GM21529 (cell line): Measurements from ENCODE around the gene VPS8.

Source experiments
- ATAC-seq: cut with Tn5 transposase; IDR thresholded peaks from one replicate; pipeline ENCODE4 v1.9.1; 2021; ENCODE audit not compliant: unreplicated experiment

Gene VPS8

DNA sequence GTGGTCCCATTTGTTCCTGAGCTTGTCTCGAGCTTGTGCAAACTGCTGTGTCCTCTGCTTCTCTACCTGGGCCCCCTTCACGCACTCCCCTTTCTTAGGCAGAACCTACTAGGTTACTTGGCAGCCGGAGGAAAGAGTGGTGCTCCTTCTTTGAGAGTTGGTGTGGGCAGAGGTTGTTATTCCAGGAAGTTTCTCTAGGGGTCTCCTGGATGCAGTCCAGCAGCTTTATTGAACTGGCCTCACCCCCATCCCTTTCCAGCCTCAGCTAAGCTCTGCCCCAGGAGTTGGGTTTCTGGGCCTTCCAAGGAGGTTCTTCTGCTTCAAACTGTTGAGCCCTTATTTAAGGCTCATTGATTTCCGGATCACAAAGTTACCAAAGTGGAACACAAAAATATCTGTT, 237.7 kb downstream of the VPS8 start:
- ATAC-seq, result no peak

DNA sequence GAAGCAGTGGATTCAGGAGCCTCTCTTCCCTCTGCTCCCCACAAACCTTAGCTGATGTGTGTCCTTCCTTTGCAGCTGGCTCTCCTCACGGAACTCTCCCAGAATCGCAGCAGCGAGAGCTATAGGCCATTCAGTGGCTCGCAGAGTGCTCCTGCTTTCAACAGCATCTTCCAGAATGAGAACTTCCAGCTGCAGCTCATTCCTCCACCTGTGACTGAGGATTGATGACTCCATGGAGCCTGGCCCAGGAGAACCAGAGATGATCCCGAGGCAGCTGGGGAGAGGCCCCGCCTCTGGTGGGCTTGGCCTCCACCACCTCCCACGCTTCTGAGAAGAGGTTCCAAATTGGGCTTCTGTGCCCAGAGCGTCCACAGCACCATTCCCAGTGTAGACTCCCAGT, 239.8 kb downstream of the VPS8 start:
- no peak for ATAC-seq

DNA sequence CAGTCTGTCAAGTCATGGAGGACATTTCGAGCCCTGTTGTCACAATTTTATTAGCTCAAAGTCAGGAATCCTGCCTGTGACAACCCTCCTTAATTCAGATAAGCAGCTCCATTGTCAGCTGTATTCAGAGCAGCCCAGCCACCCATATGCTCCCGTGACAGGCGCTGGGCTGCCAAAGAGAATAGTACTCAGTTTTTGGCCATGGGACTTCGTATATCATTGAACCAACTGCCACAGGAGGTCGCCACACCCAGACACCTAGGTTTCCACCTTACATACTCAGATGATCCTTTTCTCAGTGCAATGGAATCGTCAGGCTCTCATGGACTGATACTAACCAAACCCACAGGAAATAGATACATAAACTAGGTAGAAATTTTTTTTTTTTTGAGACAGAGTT, 240.7 kb downstream of the VPS8 start:
- no peak for ATAC-seq

DNA sequence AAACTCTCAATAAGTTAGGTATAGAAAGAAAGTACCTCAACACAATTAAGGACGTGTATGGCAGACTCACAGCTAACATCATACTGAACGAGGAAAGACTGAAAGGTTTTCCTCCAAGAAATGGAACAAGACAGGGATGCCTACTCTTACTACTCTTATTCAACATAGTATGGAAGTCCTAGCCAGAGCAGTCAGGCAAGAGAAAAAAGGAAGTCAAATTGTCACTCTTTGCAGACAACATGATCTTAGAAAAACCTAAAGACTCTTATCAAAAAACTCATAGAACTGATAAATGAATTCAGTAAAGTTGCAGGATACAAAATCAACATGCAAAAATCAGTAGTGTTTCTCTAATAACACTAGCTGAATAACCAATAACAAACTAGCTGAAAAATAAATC, 244.9 kb downstream of the VPS8 start:
- ATAC-seq, result no peak

DNA sequence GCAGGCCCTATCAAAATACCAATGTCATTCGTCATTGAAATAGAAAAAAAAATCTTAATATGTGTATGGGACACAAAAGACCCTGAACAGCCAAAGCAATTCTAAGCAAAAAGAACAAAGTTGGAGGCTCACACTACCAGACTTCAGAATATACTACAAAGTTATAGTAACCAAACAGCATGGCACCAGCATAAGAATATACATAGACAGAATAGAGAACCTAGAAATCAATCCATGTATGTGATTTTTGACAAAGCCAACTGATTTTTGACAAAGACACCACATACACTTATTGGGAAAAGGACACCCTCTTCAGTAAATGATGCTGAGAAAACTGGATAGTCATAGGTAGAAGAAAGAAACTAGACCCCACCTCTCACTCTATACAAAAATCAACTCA, 245.9 kb downstream of the VPS8 start:
- ATAC-seq, result no peak

DNA sequence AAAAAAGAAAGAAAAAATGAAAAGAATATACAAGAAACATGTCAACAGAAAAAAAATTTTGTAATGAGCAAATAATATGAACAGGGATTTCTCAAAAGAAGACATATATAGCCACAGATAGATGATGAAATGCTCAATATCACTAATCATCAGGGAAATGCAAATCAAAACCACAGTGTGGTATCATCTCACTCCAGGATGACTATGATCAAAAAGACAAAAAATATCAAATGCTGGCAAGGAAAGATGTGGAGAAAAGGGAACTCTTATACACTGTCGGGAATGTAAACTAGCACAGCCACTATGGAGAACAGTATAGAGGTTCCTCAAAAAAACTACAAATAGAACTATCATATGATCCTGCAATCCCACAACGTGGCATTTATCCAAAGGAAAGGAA, 246.8 kb downstream of the VPS8 start:
- ATAC-seq, result no peak

DNA sequence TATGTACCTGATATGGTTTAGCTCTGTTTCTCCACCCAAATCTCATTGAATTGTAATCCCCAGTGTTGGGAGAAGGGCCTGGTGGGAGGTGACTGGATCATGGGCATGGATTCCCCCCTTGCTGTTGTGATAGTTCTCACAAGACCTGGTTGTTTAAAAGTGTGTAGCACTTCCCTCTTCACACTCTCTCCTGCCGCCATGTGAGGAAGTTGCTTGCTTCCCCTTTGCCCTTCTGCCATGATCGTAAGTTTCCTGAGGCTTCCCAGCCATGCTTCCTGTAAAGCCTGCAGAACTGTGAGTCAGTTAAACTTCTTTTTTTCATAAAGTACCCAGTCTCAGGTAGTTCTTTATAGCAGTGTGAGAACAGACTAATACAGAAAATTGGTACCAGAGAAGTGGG, 247.8 kb downstream of the VPS8 start:
- no peak for ATAC-seq

DNA sequence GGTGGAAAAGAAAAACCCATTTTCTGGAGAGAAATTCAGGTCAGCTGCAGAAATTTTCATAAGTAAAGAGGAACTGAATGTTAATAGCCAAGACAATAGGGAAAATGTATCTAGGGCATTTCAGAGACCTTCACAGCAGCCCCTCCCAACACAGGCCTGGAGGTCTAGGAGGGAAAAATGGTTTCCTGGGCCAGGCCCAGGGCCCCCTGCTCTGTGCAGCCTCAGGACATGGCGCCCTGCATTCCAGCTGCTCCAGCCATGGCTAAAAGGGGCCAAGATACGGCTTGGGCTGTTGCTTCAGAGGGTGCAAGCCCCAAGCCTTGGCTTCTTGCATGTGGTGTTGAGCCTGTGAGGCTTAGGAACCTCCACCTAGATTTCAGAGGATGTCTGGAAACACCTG, 248.7 kb downstream of the VPS8 start:
- no peak for ATAC-seq

DNA sequence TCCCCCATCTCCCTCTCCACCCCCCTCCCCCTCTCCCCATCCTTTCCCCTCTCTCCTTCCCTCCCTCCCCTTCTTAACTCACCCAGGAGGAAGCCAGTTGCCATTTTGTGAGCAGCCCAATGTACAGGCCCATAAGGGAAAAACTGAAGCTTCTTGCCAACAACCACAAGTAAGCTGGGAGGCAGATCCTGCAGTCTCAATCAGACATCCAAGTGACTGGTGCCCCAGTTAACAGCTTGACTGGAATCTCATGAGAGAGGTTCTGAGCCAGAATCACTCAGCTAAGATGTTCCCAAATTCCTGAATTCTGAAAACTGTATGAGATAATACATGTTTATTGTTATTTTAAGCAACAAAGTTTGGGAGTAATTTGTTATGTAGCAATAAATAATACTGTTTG, 250.2 kb downstream of the VPS8 start:
- ATAC-seq, result no peak

DNA sequence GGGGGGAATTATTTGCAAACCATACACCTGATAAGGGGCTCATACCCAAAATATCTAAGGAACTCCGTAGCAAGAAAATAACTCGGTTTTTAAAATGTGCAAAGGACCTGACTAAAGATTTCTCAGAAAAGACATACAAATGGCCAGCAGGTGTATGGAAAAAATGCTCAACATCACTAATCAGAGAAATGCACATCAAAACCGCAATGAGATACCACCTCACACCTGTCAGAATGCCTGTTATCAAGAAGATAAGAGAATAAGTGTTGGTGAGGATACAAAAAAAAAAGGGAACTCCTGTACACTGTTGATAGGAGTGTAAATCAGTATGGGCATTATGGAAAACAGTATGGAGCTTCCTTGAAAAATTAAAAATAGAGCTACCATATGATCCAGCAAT, 251.5 kb downstream of the VPS8 start:
- ATAC-seq, result no peak

DNA sequence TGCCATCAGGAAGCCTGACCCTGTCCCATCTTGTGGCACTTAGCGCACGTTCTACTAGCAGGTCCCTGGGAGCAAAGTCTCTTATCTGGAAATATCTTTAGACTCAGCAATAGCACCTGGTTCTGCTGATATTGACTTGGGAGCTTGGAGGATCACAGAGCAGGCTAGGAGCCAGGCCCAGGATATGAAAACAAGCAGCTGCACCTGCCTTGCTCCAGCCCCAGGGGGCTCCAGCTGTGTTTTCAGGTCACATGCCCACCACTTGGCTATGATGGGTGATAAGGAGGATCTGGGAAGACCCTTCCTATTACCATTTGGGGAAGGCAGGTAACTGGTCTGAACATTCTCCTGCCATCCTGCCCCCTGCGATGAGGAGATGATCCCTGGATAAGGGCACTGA, 253.1 kb downstream of the VPS8 start:
- no peak for ATAC-seq

DNA sequence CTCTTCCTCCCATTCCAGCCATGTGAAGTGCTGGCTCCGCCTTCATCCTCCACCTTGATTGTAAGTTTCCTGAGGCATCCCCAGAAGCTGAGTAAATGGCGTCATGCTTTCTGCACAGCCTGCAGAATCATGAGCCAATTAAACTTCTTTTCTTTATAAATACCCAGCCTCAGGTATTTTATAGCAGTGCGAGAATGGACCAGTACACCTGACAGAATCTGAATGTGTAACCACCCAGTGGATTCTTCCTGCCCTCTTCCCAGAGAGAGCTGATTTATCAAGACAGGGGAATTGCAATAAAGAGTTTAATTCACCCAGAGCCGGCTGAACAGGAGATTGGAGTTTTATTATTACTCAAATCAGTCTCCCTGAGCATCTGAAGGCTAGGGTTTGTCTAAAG, 254.3 kb downstream of the VPS8 start:
- no peak for ATAC-seq

DNA sequence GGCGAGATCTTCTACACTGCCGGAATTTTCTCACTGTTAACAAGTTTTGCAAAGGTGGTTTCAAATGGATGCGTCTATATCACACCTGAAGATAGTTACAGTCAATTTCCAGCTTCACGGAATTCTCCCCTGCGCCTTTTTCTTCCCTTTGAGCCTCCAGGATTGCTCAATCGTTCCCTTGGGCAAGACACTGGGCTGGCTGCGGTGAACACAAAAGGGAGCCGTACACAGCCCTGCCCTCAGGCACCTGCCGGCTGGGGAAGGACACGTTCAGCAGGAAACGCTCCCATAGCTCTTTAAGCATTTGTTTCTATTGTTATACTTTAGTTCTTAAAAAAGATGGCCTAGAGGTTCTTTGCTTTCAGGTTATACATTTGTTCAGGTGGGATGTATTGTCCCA, 255.2 kb downstream of the VPS8 start:
- ATAC-seq, result no peak

DNA sequence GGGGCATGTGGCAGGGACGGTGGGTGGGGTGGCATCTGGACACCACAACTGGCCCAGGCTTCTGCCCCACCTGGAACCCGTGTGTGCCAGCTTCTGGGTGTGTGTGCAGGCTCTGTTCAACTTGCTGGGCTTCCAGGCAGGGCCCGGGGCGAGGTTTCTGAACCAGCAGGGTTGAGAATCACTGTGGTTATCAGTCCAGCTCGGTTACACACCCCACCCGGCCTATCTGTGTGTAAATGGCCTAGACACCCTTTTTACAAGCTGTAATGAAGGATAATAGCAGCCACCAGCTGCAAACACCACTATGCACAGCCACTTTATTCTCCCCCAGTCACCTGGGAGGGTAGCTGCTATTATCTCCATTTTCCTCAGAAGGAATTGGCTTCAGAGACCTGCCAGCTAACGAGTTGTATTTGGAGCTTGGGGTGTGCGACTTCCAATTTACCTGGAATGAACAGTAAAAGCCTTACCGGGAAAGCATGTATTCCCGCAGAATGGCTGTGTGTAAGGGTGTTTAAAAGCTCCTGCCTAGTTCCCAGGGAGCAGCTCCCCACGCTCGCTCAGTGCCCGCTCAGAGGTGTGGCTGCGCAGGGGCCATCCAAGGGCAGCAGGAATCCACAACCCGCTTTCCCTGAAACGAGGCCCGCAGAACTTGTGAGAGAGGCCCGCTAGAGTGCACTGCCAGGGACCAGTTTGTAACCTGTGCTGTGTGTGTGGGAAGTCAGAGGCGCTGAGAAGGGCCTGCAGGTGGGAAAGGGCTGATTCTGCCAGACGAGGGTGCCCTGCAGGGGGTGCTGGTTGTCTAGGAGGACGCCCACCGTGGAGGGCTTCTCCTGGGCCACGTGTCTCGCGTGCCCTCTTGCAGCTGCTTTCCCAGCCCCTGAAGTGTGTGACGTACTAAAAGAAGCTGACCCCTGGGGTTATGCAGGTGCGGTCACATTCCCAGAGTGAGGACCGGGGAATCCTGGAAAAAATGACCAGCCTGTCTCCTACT, 257.4 kb downstream of the VPS8 start:
- no peak for ATAC-seq

DNA sequence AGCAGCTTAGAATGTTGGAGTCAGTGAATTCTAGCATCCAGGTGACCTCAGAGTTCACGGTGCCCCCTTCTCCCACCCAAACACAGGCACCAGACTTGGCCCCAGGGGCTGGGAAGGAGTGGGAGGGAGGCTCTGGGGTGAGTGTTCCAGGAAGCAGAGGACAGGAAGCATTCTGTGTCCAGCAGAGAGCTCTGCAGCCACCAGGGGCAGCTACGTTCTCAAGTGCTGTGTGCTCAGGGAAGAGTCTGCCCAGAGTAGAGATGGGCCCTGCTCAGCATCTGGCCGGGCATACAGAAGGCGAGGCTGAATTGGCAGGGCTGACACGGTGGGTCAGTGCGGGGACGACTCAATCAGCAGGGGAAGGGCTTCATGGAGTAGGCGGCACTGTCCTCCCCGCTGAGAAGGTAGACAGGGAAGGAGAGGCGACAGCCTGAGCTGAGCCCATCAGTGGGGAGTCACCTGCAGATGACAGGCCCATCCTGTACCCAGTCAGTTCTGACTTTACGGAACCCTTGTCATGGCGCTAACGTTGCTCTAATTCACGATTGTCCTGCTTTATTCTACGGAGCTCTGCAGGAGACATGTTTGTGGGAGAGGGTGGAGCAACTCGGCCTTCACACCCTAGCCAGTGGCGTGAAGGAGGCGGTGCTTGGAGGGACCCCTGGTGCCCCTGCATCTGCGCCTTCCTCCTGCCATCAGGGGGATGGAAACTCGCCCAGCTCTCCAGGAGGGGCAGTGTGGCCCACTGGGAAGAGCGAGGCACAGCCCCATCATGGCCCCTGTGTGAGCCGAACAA, 258.7 kb downstream of the VPS8 start:
- no peak for ATAC-seq

DNA sequence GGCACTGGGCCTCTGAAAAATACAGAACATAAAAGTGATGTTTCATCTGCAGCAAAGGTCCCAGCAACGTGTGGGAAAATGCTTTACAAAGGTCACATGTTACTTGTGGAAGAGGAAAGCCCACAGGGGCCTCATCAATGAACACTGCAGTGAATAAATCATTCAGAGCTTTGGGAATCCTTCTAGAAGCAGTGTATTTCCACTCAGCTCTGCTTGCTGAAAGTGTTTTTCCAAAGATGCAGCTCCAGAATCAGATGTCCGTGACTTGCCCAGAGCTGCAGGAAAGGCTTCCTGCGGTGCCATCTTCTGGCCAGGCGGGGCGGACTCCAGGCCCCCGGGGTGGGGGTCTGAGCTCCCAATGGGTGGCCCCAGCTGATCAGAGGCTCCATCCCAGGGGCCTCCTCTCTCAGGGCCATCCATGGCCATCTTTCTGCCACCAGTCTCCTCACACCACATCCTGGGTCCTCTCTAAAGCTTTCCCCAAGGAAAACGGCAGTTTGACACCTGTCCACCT, 259.4 kb downstream of the VPS8 start:
- no peak for ATAC-seq

DNA sequence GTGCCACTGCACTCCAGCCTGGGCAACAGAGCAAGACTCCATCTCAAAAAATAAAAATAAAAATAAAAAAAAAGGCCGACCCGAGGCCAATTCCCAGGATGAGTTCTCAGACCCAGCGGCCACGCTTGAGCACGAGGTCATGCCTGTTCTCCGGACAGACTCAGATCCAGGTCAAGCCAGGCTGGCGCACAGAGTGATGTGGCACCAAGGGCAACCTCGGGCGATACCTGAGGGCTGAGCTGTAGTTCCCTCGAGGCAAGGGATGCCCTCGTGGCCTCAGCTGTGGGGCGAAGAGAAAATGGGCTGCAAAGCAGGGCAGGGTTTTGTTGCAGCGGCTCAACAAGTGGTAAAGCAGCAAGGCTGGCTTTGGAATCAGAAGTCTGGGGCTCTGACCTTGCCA, 263.6 kb downstream of the VPS8 start:
- ATAC-seq, result no peak

DNA sequence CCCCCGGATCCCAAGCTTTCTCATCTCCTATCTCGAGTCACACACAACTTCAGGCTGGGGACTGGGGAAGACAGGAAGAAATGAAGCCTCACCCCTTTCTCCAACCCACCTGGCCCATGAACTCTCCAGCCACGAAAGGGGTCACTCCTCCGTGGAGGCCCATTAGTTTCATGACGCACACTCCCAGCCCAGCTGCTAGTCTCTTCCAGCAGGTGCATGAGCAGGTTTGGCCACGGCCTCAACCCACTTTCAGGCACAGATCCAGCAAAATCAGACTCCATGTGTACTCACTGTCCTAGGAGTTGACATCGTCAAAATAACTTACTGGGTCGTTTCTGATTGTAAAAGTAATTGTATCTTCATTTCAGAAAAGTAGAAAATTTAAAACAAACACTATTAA, 264.3 kb downstream of the VPS8 start:
- no peak for ATAC-seq

DNA sequence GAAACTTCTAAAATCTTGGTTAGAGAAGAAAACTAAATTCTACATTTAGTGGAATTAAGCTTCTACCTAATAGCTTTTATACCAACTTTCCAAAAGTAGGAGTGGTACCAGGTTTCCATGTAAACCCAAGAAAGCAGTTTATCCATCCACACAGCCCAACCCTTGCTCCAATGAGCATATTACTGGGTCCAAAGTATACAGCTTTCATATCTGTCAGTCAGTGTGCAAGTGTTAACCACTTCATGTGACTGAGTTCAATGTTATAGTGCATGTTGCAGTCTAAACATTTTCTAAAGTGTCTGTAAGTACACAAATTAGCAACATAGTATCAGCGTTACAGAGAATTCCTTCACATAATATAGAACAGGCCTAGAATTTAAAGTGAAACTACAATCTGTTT, 267.7 kb downstream of the VPS8 start:
- ATAC-seq, result no peak

DNA sequence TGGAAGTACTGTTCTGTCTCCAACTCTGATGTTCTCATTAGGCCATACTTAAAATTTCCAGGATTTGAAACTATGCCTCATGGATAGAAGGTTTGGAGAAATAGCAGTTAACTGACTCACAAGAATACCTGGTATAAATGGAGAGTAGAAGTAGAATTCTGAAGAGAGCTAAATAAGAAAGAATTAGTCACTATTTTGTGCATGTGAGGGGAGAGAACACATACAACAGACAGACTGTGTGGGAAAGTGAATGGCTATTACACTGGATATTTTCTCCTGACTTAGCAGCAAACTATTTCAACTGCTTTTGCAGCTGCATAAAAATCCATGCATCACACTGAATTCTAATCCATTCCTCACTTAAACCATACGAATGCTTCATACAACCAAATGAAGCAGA, 269.6 kb downstream of the VPS8 start:
- no peak for ATAC-seq

DNA sequence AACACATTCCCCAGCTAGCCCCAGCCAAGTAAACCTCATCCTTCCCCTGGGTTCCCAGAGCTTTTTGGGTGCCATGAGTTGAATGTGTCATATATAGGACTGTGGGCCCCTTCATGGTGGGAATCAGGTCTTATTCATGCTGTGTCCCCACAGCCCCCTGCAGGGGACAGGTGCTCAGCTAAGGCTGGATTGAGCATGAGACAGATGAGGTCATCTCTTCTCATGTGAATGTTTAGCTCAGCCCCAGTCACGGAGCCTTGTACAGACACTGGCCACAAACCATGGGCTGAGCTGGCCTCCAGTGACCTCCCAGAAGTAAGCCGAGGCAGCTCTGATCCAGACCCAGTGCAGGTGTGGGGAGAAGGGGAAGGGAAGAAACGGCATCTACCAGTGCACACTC, 270.2 kb downstream of the VPS8 start:
- ATAC-seq, result no peak

DNA sequence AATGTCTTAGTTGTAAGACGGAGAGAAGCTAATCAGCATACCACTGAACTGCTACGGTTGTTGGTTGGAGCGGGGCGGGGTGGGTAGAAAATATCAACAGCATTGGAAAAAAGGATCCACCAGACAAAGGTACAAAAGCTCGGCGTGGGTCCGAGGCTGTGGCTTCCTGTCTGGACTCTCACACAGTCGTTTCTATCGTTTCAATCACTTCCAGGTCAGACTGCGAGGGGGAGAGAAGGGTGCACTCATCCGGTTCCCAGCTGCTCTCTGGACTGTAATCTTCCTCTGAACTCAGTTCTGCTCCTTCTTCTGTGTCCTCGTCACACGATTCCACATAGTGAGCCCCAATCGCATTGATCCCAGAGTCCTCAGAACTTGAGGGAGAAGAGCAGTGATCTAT, 270.9 kb downstream of the VPS8 start:
- ATAC-seq, result no peak
